ENCODE results near the gene PYGL.
"Not testable (repeated sequence)": the region's sequence is repeated elsewhere in the genome, so short reads cannot be mapped to it uniquely, and the experiment has no call there.

DNA sequence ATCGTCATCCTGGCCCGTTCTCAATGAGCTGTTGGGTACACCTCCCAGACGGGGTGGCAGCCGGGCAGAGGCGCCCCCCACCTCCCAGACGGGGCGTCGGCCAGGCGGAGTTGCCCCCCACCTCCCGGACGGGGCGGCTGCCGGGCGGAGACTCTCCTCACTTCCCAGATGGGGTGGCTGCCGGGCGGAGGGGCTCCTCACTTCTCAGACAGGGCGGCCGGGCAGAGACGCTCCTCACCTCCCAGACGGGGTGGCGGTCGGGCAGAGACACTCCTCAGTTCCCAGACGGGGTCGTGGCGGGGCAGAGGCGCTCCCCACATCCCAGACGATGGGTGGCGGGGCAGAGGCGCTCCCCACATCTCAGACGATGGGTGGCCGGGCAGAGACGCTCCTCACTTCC lies 12.1 kb upstream of the PYGL start:
- TF ChIP-seq, protein P1, sequence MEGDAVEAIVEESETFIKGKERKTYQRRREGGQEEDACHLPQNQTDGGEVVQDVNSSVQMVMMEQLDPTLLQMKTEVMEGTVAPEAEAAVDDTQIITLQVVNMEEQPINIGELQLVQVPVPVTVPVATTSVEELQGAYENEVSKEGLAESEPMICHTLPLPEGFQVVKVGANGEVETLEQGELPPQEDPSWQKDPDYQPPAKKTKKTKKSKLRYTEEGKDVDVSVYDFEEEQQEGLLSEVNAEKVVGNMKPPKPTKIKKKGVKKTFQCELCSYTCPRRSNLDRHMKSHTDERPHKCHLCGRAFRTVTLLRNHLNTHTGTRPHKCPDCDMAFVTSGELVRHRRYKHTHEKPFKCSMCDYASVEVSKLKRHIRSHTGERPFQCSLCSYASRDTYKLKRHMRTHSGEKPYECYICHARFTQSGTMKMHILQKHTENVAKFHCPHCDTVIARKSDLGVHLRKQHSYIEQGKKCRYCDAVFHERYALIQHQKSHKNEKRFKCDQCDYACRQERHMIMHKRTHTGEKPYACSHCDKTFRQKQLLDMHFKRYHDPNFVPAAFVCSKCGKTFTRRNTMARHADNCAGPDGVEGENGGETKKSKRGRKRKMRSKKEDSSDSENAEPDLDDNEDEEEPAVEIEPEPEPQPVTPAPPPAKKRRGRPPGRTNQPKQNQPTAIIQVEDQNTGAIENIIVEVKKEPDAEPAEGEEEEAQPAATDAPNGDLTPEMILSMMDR (IDR thresholded peaks at IDR 0.05), result not testable (repeated sequence)
- not testable (repeated sequence) for TF ChIP-seq POLR2A, POLR2AphosphoS5 (IDR thresholded peaks at IDR 0.05)
